Duodenal mucosa (tissue), 2 donors: Measurements from ENCODE around the gene SEC24A.
"Not testable (repeated sequence)": the region's sequence is repeated elsewhere in the genome, so short reads cannot be mapped to it uniquely, and the experiment has no call there.

Experiments used
- H3K27ac ChIP-seq: one replicate; pipeline ENCODE4 v1.7.0; 2013; ENCODE audit warnings: low read depth, low read length
- H3K27me3 ChIP-seq, 2 donors: one replicate each; pipeline ENCODE4 v1.7.0; 2013; ENCODE audit warnings: low read length in 2 of 2, control low read depth in 1 of 2; ENCODE audit not compliant: insufficient read depth in 2 of 2, control insufficient read depth in 1 of 2
- H3K36me3 ChIP-seq, 2 donors: one replicate each; pipeline ENCODE4 v1.7.0; 2013; ENCODE audit warnings: low read length in 2 of 2, control low read depth in 1 of 2; ENCODE audit not compliant: insufficient read depth in 2 of 2, control insufficient read depth in 1 of 2
- H3K4me1 ChIP-seq, 2 donors: one replicate each; pipeline ENCODE4 v1.7.0; 2013; ENCODE audit warnings: low read length in 2 of 2, control low read depth in 1 of 2; ENCODE audit not compliant: insufficient read depth in 2 of 2, control insufficient read depth in 1 of 2
- H3K4me3 ChIP-seq, 2 donors: one replicate each; pipeline ENCODE4 v1.7.0; 2013; ENCODE audit warnings: low read length in 2 of 2, low read depth in 1 of 2
- H3K9ac ChIP-seq, 2 donors: one replicate each; pipeline ENCODE4 v1.7.0; 2013; ENCODE audit warnings: low read length in 2 of 2, low read depth in 1 of 2
- H3K9me3 ChIP-seq, 2 donors: one replicate each; pipeline ENCODE4 v1.7.0; 2013; ENCODE audit warnings: low read length in 2 of 2, control low read depth in 1 of 2; ENCODE audit not compliant: control insufficient read depth in 1 of 2

The SEC24A gene

DNA sequence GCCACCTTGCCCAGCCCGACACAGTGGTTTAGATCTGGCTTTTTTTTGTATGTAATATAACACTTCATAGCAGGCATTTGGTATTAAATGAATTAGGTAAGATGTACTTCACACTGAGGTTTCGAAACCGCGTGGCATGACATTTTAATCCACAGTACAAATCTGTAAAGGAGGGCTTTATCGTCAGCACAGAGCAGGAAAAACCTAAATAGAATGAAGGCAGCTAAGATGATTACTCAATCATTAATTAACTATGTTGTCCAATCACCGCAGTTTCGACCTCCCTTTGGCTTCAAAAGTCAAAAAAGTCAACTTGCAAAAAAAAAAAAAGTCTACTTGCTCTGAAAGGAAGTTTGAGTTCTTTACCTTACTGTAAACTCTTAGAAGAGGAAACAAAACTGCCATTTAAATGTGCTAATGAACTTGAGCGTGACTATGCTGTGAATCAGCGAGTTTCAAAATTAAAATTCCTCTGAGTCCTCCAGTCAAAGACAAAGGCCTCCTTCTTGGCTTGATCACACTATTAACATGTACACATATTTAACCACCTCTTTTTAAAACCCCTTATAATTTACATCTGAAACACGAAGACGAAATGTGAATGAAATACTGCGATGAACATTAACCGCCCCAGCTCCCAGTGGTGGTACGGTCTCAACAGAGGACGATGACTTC is 698 bp upstream of the SEC24A start:
- Histone ChIP-seq H3K27me3 (no peaks in the 10 kb centered on the region), H3K4me1 (peaks cover 4 to 8% of the 10 kb centered on the region in 2 donors), H3K27ac (peak overlapping the region; percentile 95), H3K4me3 (peak overlapping the region; percentile 96 to 99), H3K36me3 (no peaks in the 10 kb centered on the region), H3K9me3 (no peaks in the 10 kb centered on the region), H3K9ac (peak overlapping the region; percentile 99 to 100)

DNA sequence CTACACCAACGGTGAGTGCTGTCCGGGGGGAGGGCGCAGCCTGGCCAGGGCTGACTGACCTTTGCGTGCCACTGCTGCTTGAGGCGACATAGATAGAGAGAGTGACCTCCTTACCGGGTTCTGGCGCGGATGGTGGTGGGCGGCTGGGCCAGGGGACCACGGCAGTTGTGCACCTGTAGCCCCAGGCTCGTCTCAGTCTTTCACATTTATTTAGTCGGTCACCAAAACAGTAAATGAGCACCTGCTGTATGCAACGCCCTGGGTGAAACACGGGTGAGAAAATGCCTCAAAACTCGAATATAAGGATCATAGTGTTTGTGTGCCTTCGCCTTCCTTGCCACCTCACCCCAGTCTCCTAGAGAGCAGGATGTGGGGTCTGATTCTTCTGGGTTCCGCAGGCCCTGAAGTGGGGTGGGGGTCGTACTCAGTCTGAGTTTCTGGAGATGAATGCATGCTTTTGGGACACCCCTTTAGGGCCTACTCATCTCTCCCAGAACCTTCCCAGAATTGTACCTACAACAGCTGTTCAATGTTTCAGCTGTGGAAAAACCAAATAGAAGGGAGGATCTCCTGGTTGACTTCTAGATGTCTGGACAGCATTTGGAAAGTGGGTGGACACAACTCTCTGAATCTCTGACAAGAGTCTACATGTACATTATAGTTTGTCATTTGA is 714 bp downstream of the SEC24A start:
- peak overlapping the region; percentile 96 to 99 for H3K4me3 ChIP-seq
- peak overlapping the region; percentile 99 to 100 for H3K9ac ChIP-seq
- no peaks in the 10 kb centered on the region for H3K9me3 ChIP-seq
- H3K27ac ChIP-seq, result peak overlapping the region; percentile 95
- H3K27me3 ChIP-seq, result no peaks in the 10 kb centered on the region
- H3K4me1 ChIP-seq, result peaks cover 4 to 8% of the 10 kb centered on the region in 2 donors
- peaks cover 0 to 4% of the 10 kb centered on the region in 2 donors for H3K36me3 ChIP-seq

DNA sequence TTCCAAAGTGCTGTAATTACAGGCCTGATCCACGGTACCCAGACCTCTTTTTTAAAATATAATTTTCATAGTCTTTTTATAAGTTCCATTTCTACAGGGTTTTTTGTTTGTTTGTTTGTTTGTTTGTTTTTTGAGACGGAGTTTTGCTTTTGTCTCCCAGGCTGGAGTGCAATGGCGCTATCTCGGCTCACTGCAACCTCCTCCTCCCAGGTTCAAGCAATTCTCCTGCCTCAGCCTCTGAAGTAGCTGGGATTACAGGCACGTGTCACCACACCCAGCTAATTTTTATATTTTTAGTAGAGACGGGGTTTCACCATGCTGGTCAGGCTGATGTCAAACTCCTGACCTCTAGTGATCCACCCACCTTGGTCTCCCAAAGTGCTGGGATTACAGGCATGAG is 2.1 kb downstream of the SEC24A start:
- not testable (repeated sequence) for H3K9me3 ChIP-seq, H3K27ac ChIP-seq, H3K36me3 ChIP-seq, H3K27me3 ChIP-seq, H3K4me1 ChIP-seq
- peak overlapping the region in 1 of 2 donors; percentile 99 for H3K9ac ChIP-seq
- peak overlapping the region; percentile 96 to 99 for H3K4me3 ChIP-seq

DNA sequence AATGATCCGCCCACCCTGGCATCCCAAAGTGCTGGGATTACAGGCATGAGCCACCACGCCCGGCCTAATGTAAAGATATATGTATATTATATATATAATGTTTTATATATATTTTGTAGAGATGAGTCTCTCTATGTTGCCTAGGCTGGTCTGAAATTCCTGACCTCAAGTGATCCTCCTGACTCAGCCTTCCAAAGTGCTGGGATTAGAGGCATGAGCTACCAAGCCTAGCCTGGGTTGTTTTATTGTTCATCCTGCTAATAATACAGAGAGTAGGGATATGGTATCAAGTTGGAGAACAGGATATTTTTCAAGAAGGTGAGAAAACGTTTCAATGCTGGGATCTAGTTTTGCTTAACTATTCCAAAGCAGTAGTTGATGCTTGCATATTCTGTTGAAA is 2.9 kb downstream of the SEC24A start:
- Histone ChIP-seq H3K4me3 (no peak overlapping the region), H3K27me3 (no peaks in the 10 kb centered on the region), H3K9me3 (no peaks in the 10 kb centered on the region), H3K4me1 (peaks cover 4 to 8% of the 10 kb centered on the region in 2 donors), H3K27ac (no peak overlapping the region), H3K9ac (no peak overlapping the region), H3K36me3 (peaks cover 0 to 4% of the 10 kb centered on the region in 2 donors)

DNA sequence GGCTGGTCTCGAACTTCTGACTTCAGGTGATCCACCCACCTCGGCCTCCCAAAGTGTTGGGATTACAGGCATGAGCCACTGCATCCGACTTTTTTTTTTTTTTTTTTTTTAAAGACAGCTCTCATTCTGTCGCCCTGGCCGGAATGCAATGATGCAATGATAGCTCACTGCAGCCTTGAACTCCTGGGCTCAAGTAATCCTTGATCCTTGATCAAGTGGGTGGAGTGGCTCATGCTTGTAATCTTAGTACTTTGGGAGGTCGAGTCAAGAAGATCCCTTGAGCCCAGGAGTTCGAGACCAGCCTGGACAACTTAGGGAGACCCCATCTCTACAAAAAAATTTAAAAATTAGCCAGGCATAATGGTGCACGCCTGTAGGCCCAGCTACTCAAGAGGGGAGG is 8.1 kb downstream of the SEC24A start:
- Histone ChIP-seq H3K4me1 (no peaks in the 10 kb centered on the region), H3K27ac (no peak overlapping the region), H3K9me3 (no peaks in the 10 kb centered on the region), H3K4me3 (no peak overlapping the region), H3K36me3 (peaks cover 0 to 15% of the 10 kb centered on the region in 2 donors), H3K9ac (no peak overlapping the region), H3K27me3 (no peaks in the 10 kb centered on the region)

DNA sequence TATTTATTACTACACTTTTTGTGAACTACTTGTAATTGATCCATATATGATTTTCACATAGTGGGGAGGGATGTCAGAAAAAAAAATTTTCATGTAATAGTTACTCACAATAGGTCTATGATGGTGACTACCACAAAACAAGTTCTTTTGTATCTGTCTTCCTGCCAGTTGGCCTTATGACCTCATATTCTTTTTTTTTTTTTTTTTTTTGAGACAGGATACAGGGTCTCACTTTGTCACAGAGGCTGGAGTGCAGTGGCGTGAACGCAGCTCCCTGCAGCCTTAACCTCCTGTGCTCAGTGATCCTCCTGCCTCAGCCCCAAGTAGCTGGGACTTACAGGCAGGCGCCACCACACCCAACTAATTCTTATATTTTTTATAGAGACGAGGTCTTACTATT is 10.9 kb downstream of the SEC24A start:
- Histone ChIP-seq H3K9me3 (no peaks in the 10 kb centered on the region), H3K9ac (no peak overlapping the region), H3K36me3 (peaks cover 0 to 18% of the 10 kb centered on the region in 2 donors), H3K27ac (no peak overlapping the region), H3K4me3 (no peak overlapping the region), H3K4me1 (no peaks in the 10 kb centered on the region), H3K27me3 (no peaks in the 10 kb centered on the region)

DNA sequence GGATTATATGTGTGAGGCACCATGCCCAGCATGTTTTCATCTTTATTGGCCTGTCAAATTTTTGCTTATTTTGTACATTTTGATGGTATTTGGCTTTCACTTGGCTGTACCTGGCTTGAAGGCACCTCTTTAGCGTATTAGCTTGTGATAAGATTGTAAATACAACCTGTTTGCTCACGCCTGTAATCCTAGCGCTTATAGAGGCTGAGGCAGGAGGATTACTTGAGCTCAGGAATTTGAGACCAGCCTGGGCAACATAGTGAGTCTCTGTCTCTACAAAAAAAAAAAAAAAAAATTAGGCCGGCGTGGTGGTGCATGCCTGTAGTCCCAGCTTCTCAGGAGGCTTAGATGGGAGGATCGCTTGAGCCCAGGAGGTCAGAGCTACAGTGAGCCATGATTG is 11.3 kb downstream of the SEC24A start:
- H3K27me3 ChIP-seq, result no peaks in the 10 kb centered on the region
- peaks cover 0 to 18% of the 10 kb centered on the region in 2 donors for H3K36me3 ChIP-seq
- no peaks in the 10 kb centered on the region for H3K4me1 ChIP-seq
- no peaks in the 10 kb centered on the region for H3K9me3 ChIP-seq
- no peak overlapping the region for H3K27ac ChIP-seq
- no peak overlapping the region for H3K9ac ChIP-seq
- H3K4me3 ChIP-seq, result no peak overlapping the region

DNA sequence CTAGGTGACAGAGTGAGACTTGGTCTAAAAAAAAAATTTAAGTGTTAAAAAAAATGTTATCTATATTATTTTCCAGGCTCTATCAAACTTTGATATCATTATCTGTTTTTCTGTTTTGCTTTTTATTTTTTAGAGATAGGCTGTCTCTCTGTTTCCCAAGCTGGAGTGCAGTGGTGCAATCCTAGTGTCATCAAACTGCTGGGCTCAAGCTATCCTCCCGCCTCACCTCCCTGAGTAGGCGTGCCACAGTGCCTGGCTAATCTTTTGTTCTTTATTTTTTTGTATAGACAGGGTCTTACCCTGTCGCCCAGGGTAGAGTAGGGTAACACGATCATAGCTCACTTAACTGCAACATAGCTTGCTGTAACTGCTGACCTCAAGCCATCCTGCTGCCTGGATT is 14.4 kb downstream of the SEC24A start:
- Histone ChIP-seq H3K36me3 (peaks cover 1 to 28% of the 10 kb centered on the region in 2 donors), H3K27me3 (no peaks in the 10 kb centered on the region), H3K9me3 (no peaks in the 10 kb centered on the region), H3K4me1 (no peaks in the 10 kb centered on the region), H3K4me3 (no peak overlapping the region), H3K27ac (no peak overlapping the region), H3K9ac (no peak overlapping the region)

DNA sequence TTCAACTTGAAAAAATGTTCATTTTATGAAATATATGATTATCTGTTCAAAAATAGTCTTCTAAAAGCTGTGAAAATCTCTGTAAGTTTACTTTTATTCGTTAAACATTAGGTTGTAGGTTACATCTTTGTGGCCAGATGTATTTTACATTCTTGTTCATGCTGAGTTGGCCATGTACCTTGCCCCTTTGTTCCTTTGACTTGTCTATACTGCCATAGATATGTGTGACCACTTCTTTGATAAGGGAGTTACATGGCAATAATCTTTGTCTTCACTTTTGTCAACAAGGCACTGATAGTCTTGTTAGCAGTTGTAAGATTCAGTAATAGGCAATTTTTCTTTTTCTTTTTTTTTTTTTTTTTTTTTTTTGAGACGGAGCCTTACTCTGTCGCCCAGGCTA is 15.9 kb downstream of the SEC24A start:
- H3K27ac ChIP-seq, result no peak overlapping the region
- no peak overlapping the region for H3K4me3 ChIP-seq
- H3K9me3 ChIP-seq, result no peaks in the 10 kb centered on the region
- no peak overlapping the region for H3K9ac ChIP-seq
- peaks cover 4 to 30% of the 10 kb centered on the region in 2 donors for H3K36me3 ChIP-seq
- H3K4me1 ChIP-seq, result no peaks in the 10 kb centered on the region
- no peaks in the 10 kb centered on the region for H3K27me3 ChIP-seq

DNA sequence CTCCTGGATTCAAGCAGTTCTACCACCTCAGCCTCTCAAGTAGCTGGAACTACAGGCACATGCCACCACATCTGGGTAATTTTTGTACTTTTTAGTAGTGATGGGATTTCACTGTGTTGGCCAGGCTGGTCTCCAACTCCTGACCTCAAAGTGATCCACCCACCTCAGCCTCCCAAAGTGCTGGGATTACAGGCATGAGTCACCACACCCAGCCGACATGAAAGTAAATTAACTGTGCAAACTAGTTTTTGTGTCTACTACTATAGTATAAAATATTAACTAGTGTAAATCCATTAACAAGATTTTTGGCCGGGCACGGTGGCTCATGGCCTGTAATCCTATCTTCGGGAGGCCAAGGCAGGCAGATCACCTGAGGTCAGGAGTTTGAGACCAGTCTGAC is 25.0 kb downstream of the SEC24A start:
- H3K9ac ChIP-seq, H3K9me3 ChIP-seq, H3K4me1 ChIP-seq, H3K27ac ChIP-seq, H3K4me3 ChIP-seq, H3K27me3 ChIP-seq: not testable (repeated sequence)
- H3K36me3 ChIP-seq, result peaks cover 14 to 77% of the 10 kb centered on the region in 2 donors
